Astrocyte of the spinal cord (primary cell): Measurements from ENCODE around the gene BCL7A.

ENCODE experiments used
- DNase-seq: peaks from one replicate; pipeline ENCODE4 v3.0.0; 2011; ENCODE audit warnings: low read depth, low spot score
- H3K4me3 ChIP-seq: 2 replicates; pipeline ENCODE4 v1.5.1; 2011; ENCODE audit warnings: low read depth, mild to moderate bottlenecking, low read length, moderate library complexity
- in situ Hi-C: cut with HindIII; loops from 2 replicates; pipeline ENCODE4 v1.10.0; 2017; ENCODE audit warnings: low sequenced_read_pairs
- TF ChIP-seq, protein P1 (sequence below): IDR thresholded peaks from 2 replicates; pipeline ENCODE4 v1.5.1; 2012; ENCODE audit warnings: low read depth, mild to moderate bottlenecking, low read length, inconsistent platforms

Gene BCL7A

GRCh38 chr12:122081083-122081696 is 59.5 kb downstream of the BCL7A start:
- DNase-seq = peak; percentile 25
- in situ Hi-C loops = no loop called here
- H3K4me3 ChIP-seq = peak overlapping the region; percentile 68
- TF ChIP-seq, protein P1, sequence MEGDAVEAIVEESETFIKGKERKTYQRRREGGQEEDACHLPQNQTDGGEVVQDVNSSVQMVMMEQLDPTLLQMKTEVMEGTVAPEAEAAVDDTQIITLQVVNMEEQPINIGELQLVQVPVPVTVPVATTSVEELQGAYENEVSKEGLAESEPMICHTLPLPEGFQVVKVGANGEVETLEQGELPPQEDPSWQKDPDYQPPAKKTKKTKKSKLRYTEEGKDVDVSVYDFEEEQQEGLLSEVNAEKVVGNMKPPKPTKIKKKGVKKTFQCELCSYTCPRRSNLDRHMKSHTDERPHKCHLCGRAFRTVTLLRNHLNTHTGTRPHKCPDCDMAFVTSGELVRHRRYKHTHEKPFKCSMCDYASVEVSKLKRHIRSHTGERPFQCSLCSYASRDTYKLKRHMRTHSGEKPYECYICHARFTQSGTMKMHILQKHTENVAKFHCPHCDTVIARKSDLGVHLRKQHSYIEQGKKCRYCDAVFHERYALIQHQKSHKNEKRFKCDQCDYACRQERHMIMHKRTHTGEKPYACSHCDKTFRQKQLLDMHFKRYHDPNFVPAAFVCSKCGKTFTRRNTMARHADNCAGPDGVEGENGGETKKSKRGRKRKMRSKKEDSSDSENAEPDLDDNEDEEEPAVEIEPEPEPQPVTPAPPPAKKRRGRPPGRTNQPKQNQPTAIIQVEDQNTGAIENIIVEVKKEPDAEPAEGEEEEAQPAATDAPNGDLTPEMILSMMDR = no peak

- TF ChIP-seq, protein P1 = no peak
- DNase-seq = peak; percentile 33
- in situ Hi-C loops = no loop called here
- H3K4me3 ChIP-seq = peak overlapping the region; percentile 68
Measured at GRCh38 chr12:122081697-122082221, 60.1 kb downstream of the BCL7A start.

- in situ Hi-C loops = no loop called here
- no peak for DNase-seq
- H3K4me3 ChIP-seq = no peak overlapping the region
- TF ChIP-seq, protein P1 = no peak
Measured at GRCh38 chr12:122082621-122083356, 61.1 kb downstream of the BCL7A start.

- TF ChIP-seq, protein P1 = no peak
- no peak overlapping the region for H3K4me3 ChIP-seq
- in situ Hi-C loops = no loop called here
- no peak for DNase-seq
Measured at GRCh38 chr12:122084857-122085405, 63.2 kb downstream of the BCL7A start.

DNA sequence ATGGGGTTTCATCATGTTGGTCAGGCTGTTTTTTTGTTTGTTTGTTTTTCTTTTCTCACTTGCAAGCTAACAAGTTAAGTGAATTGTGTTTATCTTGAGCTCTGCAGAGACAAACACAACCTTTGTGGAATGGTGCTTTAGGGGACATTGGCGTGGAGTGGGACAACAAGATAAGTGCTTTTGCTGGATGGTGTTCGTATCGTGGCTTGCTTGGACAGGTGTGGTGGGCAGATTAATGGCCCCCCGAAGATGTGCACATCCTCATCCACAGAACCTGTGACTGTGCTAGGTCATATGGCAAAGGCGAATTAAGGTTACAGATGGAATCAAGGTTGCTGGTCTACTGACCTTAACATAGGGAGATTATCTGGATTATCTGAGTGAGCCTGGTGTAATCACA is 63.9 kb downstream of the BCL7A start:
- in situ Hi-C loops = no loop called here
- TF ChIP-seq, protein P1 = no peak
- H3K4me3 ChIP-seq = no peak overlapping the region
- DNase-seq = no peak

DNA sequence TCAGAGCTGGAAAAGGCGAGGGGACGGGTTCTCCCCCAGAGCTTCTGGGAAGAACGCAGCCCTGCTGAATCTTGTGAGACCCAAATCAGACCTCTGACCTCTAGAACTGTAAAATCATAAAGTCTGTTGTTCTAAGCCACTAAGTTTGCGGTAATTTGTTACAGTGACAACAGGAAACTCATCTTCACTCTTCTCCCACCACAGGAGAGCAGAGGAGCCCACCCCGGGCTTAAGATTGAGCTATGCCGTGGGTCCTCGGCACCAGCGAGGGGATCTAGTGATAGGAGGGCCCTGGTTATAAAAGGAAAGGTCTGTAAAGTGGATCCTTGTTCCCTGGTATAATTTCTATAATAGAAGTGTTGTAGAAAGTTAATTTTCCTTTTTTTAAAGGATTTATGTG is 64.4 kb downstream of the BCL7A start:
- no peak overlapping the region for H3K4me3 ChIP-seq
- no peak for DNase-seq
- in situ Hi-C loops = no loop called here
- TF ChIP-seq, protein P1 = no peak
